ENCODE measurements around the gene FXYD3. TPM values are rescaled to one million over a fixed set of nuclear protein-coding genes. Genes with fewer than 3 reads are reported as not detected.

FXYD3 gene
- total RNA-seq, 1 donor from 2014 or later: 0.50 TPM

- no peaks in the 10 kb centered on the region for H3K36me3 ChIP-seq (ENCODE audit: control insufficient read depth, insufficient read depth, low read length)
Measured at GRCh38 chr19:35157431-35157830, 41.8 kb downstream of the FXYD3 start.

DNA sequence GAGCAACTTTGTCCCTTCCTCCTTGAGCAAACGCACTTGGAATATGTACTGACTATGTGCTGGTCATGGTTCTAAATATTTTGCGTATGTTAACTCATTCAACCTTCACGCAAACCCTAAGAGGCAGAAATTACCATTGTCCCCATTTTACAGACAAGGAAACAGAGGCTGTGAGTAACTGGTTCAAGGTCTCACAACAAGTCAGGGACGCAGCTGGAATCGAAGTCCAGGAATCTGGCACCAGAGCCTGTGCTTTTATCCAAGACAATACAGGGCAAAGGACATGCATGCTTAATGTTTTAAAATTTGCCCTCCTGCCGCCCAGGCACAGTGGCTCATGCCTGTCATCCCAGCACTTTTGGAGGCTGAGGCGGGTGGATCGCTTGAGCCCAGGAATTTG lies 44.0 kb downstream of the FXYD3 start:
- DNase-seq (ENCODE audit: low read depth): no peak
- Histone ChIP-seq H3K4me3 (ENCODE audit: low read depth, low read length) (no peak overlapping the region), H3K36me3 (ENCODE audit: control insufficient read depth, insufficient read depth, low read length) (no peaks in the 10 kb centered on the region), H3K27me3 (ENCODE audit: control insufficient read depth, insufficient read depth, low read length) (no peaks in the 10 kb centered on the region)
- TF ChIP-seq CTCF (IDR thresholded peaks at IDR 0.05; ENCODE audit: insufficient read depth, low read length, poor library complexity, severe bottlenecking): no peak

More at GRCh38 chr19:35157431-35157830, 41.8 kb downstream of the FXYD3 start:
- Histone ChIP-seq H3K4me3 (ENCODE audit: low read depth, low read length) (no peak overlapping the region), H3K27me3 (ENCODE audit: control insufficient read depth, insufficient read depth, low read length) (peaks cover 3% of the 10 kb centered on the region)
- TF ChIP-seq CTCF (IDR thresholded peaks at IDR 0.05; ENCODE audit: insufficient read depth, low read length, poor library complexity, severe bottlenecking): no peak
- no peak for DNase-seq (ENCODE audit: low read depth)

- no peak for TF ChIP-seq CTCF (IDR thresholded peaks at IDR 0.05; ENCODE audit: insufficient read depth, low read length, poor library complexity, severe bottlenecking)
- Histone ChIP-seq H3K36me3 (ENCODE audit: control insufficient read depth, insufficient read depth, low read length) (no peaks in the 10 kb centered on the region), H3K27me3 (ENCODE audit: control insufficient read depth, insufficient read depth, low read length) (no peaks in the 10 kb centered on the region), H3K4me3 (ENCODE audit: low read depth, low read length) (no peak overlapping the region)
- DNase-seq (ENCODE audit: low read depth): no peak
Measured at GRCh38 chr19:35160629-35161433, 45.2 kb downstream of the FXYD3 start.

DNA sequence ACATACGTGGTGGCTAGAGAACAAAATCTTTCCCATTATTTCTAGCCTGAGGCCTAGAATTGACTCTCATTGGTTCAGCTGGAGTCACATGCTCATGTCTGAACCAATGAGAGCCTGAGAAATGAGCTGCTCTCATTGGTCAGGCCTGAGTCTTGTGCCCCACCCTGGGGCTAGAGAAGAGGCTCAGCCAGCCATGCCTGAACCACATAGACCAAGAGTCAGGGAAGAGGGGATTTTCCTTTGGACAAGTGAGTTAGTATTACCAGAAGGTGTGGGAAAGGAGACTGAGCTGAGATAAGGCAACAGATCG lies 45.8 kb downstream of the FXYD3 start:
- no peak for DNase-seq (ENCODE audit: low read depth)
- Histone ChIP-seq H3K27me3 (ENCODE audit: control insufficient read depth, insufficient read depth, low read length) (no peaks in the 10 kb centered on the region), H3K36me3 (ENCODE audit: control insufficient read depth, insufficient read depth, low read length) (no peaks in the 10 kb centered on the region), H3K4me3 (ENCODE audit: low read depth, low read length) (no peak overlapping the region)
- TF ChIP-seq CTCF (IDR thresholded peaks at IDR 0.05; ENCODE audit: insufficient read depth, low read length, poor library complexity, severe bottlenecking): no peak

- no peak overlapping the region for H3K4me3 ChIP-seq (ENCODE audit: low read depth, low read length)
- TF ChIP-seq CTCF (IDR thresholded peaks at IDR 0.05; ENCODE audit: insufficient read depth, low read length, poor library complexity, severe bottlenecking): no peak
- DNase-seq (ENCODE audit: low read depth): no peak
- H3K27me3 ChIP-seq (ENCODE audit: control insufficient read depth, insufficient read depth, low read length): no peaks in the 10 kb centered on the region
- no peaks in the 10 kb centered on the region for H3K36me3 ChIP-seq (ENCODE audit: control insufficient read depth, insufficient read depth, low read length)
Measured at GRCh38 chr19:35162471-35163326, 47.1 kb downstream of the FXYD3 start.

Measured in kidney epithelial cell (primary cell).